Activated naive CD4-positive, alpha-beta T cell treated with anti-CD3 and anti-CD28 coated beads for 36 hours (primary cell): ENCODE measurements around the gene GDNF. TPM values are rescaled to one million over a fixed set of nuclear protein-coding genes. Genes with fewer than 3 reads are reported as not detected.
"Not testable (repeated sequence)": the region's sequence is repeated elsewhere in the genome, so short reads cannot be mapped to it uniquely, and the experiment has no call there.

Source experiments
- CTCF ChIA-PET: fragments of 350-600 bp; sonication (Branson Sonifier 250); formaldehyde crosslinking; loops from one replicate; lab custom pipeline; 2021; ENCODE audit warnings: antibody characterized with exemption; lab: Charles Lee
- DNase-seq: peaks from one replicate; pipeline ENCODE4 v3.0.0-alpha.2; 2020
- H3K27ac Mint-ChIP-seq: one replicate; pipeline ENCODE4 v1.8.0; 2021; ENCODE audit warnings: mild to moderate bottlenecking, mixed read lengths
- H3K27me3 Mint-ChIP-seq: one replicate; pipeline ENCODE4 v1.8.0; 2021; ENCODE audit warnings: low read depth, mixed read lengths
- H3K36me3 Mint-ChIP-seq: one replicate; pipeline ENCODE4 v1.8.0; 2021; ENCODE audit warnings: low read depth, mixed read lengths
- H3K4me1 Mint-ChIP-seq: one replicate; pipeline ENCODE4 v1.8.0; 2021; ENCODE audit warnings: low read depth, mixed read lengths
- H3K4me3 Mint-ChIP-seq: one replicate; pipeline ENCODE4 v1.8.0; 2021; ENCODE audit warnings: mild to moderate bottlenecking, moderate library complexity, mixed read lengths
- H3K9me3 Mint-ChIP-seq: one replicate; pipeline ENCODE4 v1.8.0; 2021; ENCODE audit warnings: mixed read lengths
- intact Hi-C: fragments of 100-400 bp; cut with micrococcal nuclease; formaldehyde crosslinking; loops from one replicate; pipeline ENCODE4 v1.15.1; 2023
- total RNA-seq, 2 experiments: library from RNA; stranded (reverse); gene quantifications; one replicate each; pipeline ENCODE4 v1.2.3, GENCODE V29; 2021

The GDNF gene
- total RNA-seq, 2 experiments from 2014 or later: not detected

- H3K9me3 Mint-ChIP-seq: no peaks in the 10 kb centered on the region
- intact Hi-C loops: no loop called here
- CTCF ChIA-PET: interaction anchor here (0.8 kb wide), 1 partner anchor 11 kb away, joined by 3 read pairs; no protein-coding TSS in a partner anchor
- no peaks in the 10 kb centered on the region for H3K36me3 Mint-ChIP-seq
- no peak overlapping the region for H3K27ac Mint-ChIP-seq
- no peak for DNase-seq
- H3K27me3 Mint-ChIP-seq: no peaks in the 10 kb centered on the region
- H3K4me1 Mint-ChIP-seq: no peaks in the 10 kb centered on the region
- no peak overlapping the region for H3K4me3 Mint-ChIP-seq
Observed at GRCh38 chr5:37807621-37808301, 32.1 kb downstream of the GDNF start.

- Mint-ChIP-seq H3K27me3 (no peaks in the 10 kb centered on the region), H3K36me3 (no peaks in the 10 kb centered on the region), H3K4me1 (no peaks in the 10 kb centered on the region), H3K4me3 (no peak overlapping the region), H3K9me3 (no peaks in the 10 kb centered on the region), H3K27ac (no peak overlapping the region)
- intact Hi-C loops: no loop called here
- CTCF ChIA-PET: interaction anchor here (0.5 kb wide), 1 partner anchor 14 kb away, joined by 3 read pairs; no protein-coding TSS in a partner anchor
- no peak for DNase-seq
Observed at GRCh38 chr5:37807015-37807414, 32.8 kb downstream of the GDNF start.

GRCh38 chr5:37806476-37806875, 33.4 kb downstream of the GDNF start:
- intact Hi-C loops: no loop called here
- Mint-ChIP-seq H3K27me3 (no peaks in the 10 kb centered on the region), H3K36me3 (no peaks in the 10 kb centered on the region), H3K9me3 (no peaks in the 10 kb centered on the region), H3K4me1 (no peaks in the 10 kb centered on the region), H3K4me3 (no peak overlapping the region), H3K27ac (no peak overlapping the region)
- DNase-seq: no peak
- CTCF ChIA-PET: interaction anchor here (0.5 kb wide), 1 partner anchor 15 kb away, joined by 3 read pairs; no protein-coding TSS in a partner anchor

- Mint-ChIP-seq H3K4me1 (no peaks in the 10 kb centered on the region), H3K36me3 (no peaks in the 10 kb centered on the region), H3K4me3 (no peak overlapping the region), H3K27me3 (no peaks in the 10 kb centered on the region), H3K9me3 (no peaks in the 10 kb centered on the region), H3K27ac (no peak overlapping the region)
- intact Hi-C loops: no loop called here
- CTCF ChIA-PET: no interaction called here
- no peak for DNase-seq
Observed at GRCh38 chr5:37806016-37806415, 33.8 kb downstream of the GDNF start.

GRCh38 chr5:37804401-37804800, 35.4 kb downstream of the GDNF start:
- Mint-ChIP-seq H3K4me1 (no peaks in the 10 kb centered on the region), H3K36me3 (no peaks in the 10 kb centered on the region), H3K4me3 (no peak overlapping the region), H3K9me3 (no peaks in the 10 kb centered on the region), H3K27me3 (no peaks in the 10 kb centered on the region), H3K27ac (no peak overlapping the region)
- DNase-seq: no peak
- intact Hi-C loops: no loop called here
- CTCF ChIA-PET: no interaction called here

- no peak overlapping the region for H3K27ac Mint-ChIP-seq
- H3K9me3 Mint-ChIP-seq: no peaks in the 10 kb centered on the region
- H3K36me3 Mint-ChIP-seq: no peaks in the 10 kb centered on the region
- intact Hi-C loops: no loop called here
- CTCF ChIA-PET: no interaction called here
- H3K4me1 Mint-ChIP-seq: no peaks in the 10 kb centered on the region
- no peak overlapping the region for H3K4me3 Mint-ChIP-seq
- no peaks in the 10 kb centered on the region for H3K27me3 Mint-ChIP-seq
- no peak for DNase-seq
Observed at GRCh38 chr5:37803487-37803886, 36.4 kb downstream of the GDNF start.

GRCh38 chr5:37801521-37801920, 38.3 kb downstream of the GDNF start:
- H3K36me3 Mint-ChIP-seq: no peaks in the 10 kb centered on the region
- H3K9me3 Mint-ChIP-seq: no peaks in the 10 kb centered on the region
- intact Hi-C loops: no loop called here
- no peaks in the 10 kb centered on the region for H3K4me1 Mint-ChIP-seq
- H3K27ac Mint-ChIP-seq: no peak overlapping the region
- CTCF ChIA-PET: no interaction called here
- no peak for DNase-seq
- no peaks in the 10 kb centered on the region for H3K27me3 Mint-ChIP-seq
- H3K4me3 Mint-ChIP-seq: no peak overlapping the region

GRCh38 chr5:37799865-37800421, 39.9 kb downstream of the GDNF start:
- peaks cover 3% of the 10 kb centered on the region for H3K9me3 Mint-ChIP-seq
- no peak overlapping the region for H3K4me3 Mint-ChIP-seq
- no peaks in the 10 kb centered on the region for H3K36me3 Mint-ChIP-seq
- intact Hi-C loops: no loop called here
- no peaks in the 10 kb centered on the region for H3K27me3 Mint-ChIP-seq
- no peak overlapping the region for H3K27ac Mint-ChIP-seq
- CTCF ChIA-PET: interaction anchor here (1.4 kb wide), 1 partner anchor 387 kb away, joined by 4 read pairs; no protein-coding TSS in a partner anchor
- H3K4me1 Mint-ChIP-seq: no peaks in the 10 kb centered on the region
- DNase-seq: no peak

GRCh38 chr5:37796435-37796834, 43.4 kb downstream of the GDNF start:
- H3K9me3 Mint-ChIP-seq: peaks cover 14% of the 10 kb centered on the region
- DNase-seq, H3K36me3 Mint-ChIP-seq, H3K27ac Mint-ChIP-seq, H3K27me3 Mint-ChIP-seq, H3K4me3 Mint-ChIP-seq, CTCF ChIA-PET, H3K4me1 Mint-ChIP-seq, intact Hi-C loops: not testable (repeated sequence)

- intact Hi-C loops: not testable (repeated sequence)
Observed at GRCh38 chr5:37795292-37795691, 44.5 kb downstream of the GDNF start.

GRCh38 chr5:37792975-37793631, 46.7 kb downstream of the GDNF start:
- Mint-ChIP-seq H3K4me3 (no peak overlapping the region), H3K27ac (no peak overlapping the region), H3K27me3 (peaks cover 12% of the 10 kb centered on the region), H3K9me3 (peaks cover 14% of the 10 kb centered on the region), H3K4me1 (no peaks in the 10 kb centered on the region), H3K36me3 (peaks cover 3% of the 10 kb centered on the region)
- DNase-seq: no peak
- intact Hi-C loops: no loop called here
- CTCF ChIA-PET: no interaction called here

More at GRCh38 chr5:37795292-37795691, 44.5 kb downstream of the GDNF start:
- H3K27me3 Mint-ChIP-seq, CTCF ChIA-PET, H3K27ac Mint-ChIP-seq, H3K4me1 Mint-ChIP-seq, DNase-seq, H3K36me3 Mint-ChIP-seq, H3K4me3 Mint-ChIP-seq: not testable (repeated sequence)
- H3K9me3 Mint-ChIP-seq: peaks cover 14% of the 10 kb centered on the region

- Mint-ChIP-seq H3K9me3 (peaks cover 14% of the 10 kb centered on the region), H3K4me1 (no peaks in the 10 kb centered on the region), H3K27me3 (peaks cover 14% of the 10 kb centered on the region), H3K4me3 (no peak overlapping the region), H3K36me3 (peaks cover 3% of the 10 kb centered on the region), H3K27ac (no peak overlapping the region)
- no peak for DNase-seq
- intact Hi-C loops: no loop called here
- CTCF ChIA-PET: interaction anchor here (1.2 kb wide), 1 partner anchor 17 kb away, joined by 3 read pairs; no protein-coding TSS in a partner anchor
Observed at GRCh38 chr5:37791321-37791720, 48.5 kb downstream of the GDNF start.
